GM12864 (cell line): ENCODE data around the gene SLC27A3.

Experiments
- DNase-seq: peaks from one replicate; pipeline ENCODE4 v3.0.0-alpha.2; 2011; ENCODE audit warnings: low read depth
- H3K4me3 ChIP-seq: 2 replicates; pipeline ENCODE4 v1.5.1; 2011; ENCODE audit warnings: mild to moderate bottlenecking, low read depth, low read length, control low read depth
- TF ChIP-seq, protein P1 (sequence below): IDR thresholded peaks from 2 replicates; pipeline ENCODE4 v1.5.1; 2011; ENCODE audit warnings: low read depth, mild to moderate bottlenecking, moderate library complexity, low read length, control low read depth, inconsistent platforms; ENCODE audit errors: missing control alignments

Gene SLC27A3

DNA sequence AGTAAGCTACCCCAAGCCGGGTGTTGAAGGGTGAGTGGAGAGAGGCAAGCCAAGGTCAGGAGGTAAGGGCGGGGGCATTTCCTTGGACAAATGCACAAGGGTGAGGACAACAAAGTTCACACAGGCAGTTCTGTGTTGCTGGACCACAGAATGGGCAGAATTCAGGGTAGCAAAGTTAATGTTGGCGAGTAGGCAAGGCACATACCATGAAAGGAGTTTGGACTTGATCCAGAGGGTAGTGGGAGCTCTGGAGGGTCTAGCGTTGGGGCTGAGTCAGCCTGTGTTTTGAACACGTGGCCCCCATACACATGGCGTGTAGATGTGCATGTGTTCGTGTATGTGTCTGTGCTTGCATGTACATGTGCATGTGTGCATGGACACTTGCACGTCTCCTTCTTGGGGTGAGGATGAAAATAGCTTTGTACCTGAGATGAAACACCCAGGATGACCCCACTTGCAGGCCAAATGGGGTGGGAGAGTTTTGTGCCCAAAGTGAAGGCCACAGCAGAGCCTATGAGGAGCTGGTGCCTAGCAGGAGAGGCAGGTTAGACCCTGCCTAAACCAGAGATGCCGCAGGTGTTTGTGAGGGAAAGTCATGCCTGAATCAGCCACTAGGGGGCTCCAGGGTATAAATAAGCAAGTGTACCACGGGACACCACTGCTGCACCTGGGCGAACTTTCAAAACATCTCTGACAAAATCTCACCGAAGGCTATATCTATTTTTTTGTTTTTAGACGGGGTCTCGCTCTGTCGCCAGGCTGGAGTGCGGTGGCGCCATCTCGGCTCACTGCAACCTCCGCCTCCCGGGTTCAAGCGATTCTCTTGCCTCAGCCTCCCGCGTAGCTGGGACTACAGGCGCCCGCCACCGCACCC, 21.8 kb downstream of the SLC27A3 start:
- H3K4me3 ChIP-seq = no peak overlapping the region
- DNase-seq = peak; percentile 69
- TF ChIP-seq, protein P1, sequence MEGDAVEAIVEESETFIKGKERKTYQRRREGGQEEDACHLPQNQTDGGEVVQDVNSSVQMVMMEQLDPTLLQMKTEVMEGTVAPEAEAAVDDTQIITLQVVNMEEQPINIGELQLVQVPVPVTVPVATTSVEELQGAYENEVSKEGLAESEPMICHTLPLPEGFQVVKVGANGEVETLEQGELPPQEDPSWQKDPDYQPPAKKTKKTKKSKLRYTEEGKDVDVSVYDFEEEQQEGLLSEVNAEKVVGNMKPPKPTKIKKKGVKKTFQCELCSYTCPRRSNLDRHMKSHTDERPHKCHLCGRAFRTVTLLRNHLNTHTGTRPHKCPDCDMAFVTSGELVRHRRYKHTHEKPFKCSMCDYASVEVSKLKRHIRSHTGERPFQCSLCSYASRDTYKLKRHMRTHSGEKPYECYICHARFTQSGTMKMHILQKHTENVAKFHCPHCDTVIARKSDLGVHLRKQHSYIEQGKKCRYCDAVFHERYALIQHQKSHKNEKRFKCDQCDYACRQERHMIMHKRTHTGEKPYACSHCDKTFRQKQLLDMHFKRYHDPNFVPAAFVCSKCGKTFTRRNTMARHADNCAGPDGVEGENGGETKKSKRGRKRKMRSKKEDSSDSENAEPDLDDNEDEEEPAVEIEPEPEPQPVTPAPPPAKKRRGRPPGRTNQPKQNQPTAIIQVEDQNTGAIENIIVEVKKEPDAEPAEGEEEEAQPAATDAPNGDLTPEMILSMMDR = peak; percentile 84

DNA sequence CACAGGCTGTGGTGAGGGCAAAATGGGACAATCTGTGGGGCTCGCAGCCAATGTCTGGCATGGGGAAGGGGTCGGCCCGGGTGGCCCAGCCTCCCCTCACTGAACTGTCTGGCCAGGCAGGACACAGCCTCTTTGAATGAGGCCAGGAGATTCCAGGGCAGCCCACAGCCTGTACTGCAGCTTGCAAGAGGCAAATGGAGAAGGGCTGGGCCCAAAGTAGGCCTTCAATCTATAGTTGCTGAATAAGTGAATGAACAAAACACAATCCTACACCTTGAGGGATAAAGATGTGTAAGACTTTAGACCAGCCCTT, 23.2 kb downstream of the SLC27A3 start:
- TF ChIP-seq, protein P1 = no peak
- no peak for DNase-seq
- no peak overlapping the region for H3K4me3 ChIP-seq

DNA sequence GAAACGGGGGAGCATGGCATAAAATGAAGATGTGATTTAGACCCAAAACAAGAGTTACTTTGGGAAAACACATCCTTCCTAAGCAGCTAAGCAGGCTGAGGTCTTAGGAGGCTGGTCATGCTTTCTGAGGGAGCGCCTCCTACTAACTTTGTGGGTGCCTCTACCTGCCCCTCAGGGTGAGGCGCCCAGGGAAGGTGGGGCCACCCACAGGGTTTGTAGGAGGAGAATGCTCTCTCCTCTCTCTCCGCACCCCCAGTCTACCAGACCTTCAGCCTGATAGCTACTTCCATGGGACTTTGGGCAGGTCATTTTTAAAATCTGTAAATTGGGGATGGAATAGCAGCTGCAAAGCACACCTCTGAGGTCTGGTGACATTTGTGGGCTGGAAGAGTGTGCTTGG, 23.8 kb downstream of the SLC27A3 start:
- TF ChIP-seq, protein P1 = no peak
- H3K4me3 ChIP-seq = no peak overlapping the region
- no peak for DNase-seq

DNA sequence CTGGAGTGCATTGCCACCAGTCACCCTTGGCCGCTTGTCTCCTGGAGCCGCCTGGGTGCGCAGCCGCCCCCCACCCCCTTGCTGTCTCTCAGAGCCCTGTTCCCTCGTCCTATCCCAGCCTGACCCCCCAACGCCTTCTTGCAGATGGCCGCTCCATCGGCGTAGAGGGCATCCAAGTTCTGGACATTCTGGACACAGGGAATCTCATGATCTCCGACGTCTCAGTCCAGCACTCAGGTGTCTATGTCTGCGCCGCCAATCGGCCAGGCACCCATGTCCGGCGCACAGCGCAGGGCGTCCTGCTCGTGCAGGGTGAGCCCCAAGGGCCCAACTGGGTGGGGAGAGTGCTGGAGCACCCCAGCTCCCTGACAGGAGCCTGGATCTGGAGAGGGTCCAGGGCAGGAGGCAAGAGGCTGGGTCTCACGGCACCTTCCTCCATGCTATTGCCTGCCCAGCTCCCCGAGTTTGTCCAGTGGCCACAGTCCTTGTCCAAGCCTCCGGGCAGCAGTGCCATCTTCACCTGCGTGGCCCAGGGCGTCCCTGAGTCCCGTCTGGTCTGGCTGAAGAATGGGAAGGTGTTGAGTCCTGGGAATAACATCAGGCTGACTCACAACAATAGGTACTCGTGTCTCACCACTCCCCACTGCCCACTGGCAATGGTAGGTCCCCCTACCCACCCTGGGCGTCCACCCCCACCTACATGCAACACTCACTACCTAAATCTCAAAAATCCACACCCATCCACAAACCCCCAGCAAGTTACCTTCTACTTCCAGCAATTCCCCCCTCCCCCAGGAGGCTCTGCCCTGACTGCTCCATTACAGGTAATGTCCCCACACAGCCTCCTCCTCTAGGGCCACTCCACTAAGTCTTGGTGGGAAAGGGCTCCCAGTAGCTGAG, 24.6 kb downstream of the SLC27A3 start:
- TF ChIP-seq, protein P1 = no peak
- no peak overlapping the region for H3K4me3 ChIP-seq
- DNase-seq = no peak

DNA sequence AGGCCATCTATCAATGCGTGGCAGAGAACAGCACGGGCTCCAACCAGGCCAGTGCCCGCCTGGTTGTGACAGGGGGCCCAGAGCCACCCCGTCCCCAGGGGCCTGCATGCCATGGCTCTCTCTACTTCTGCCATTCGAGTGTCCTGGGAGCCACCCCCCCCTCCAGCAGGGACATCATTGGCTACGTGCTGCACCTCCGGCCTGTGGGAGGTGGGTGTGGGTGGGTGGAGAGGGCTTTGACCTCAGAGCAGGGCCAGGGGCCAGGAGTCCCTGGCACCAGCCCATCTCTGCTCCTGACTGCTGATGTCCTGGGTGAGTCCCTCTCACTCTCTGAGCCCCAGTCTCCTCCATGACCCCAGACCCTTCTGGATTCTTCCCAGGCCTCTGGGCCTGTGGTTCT, 25.3 kb downstream of the SLC27A3 start:
- H3K4me3 ChIP-seq = no peak overlapping the region
- TF ChIP-seq, protein P1 = no peak
- DNase-seq = no peak

DNA sequence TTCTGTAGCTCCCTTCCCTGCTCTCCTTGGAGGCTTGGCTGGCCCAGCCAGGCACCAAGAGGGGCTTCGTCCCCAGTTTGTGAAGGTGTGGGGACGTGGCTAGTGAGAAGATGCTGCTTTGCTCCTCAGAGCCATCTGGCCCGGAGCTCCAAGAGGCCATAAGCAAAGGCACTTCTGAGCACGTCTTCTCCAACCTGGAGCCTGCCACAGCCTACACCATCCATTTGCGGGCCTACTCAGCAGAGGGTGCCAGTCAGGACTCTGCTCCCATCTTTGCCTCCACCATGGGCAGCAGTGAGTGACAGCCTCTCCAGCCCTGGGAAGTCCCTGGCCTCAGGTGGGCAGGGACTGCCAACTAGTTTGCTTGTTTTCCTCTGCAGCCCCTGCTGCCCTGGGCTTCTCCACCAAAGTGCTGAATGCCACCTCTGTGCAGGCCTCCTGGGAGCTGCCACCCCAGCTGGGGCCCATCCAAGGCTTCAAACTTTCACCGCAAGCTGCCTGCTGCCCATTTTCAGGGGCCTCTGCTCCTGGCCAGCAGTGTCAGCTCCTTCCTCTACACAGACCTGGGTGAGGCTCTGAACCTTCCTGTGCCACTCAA, 25.9 kb downstream of the SLC27A3 start:
- no peak for DNase-seq
- H3K4me3 ChIP-seq = no peak overlapping the region
- TF ChIP-seq, protein P1 = no peak
